ENCODE data around the gene FOXD4.
"Not testable (repeated sequence)": the region's sequence is repeated elsewhere in the genome, so short reads cannot be mapped to it uniquely, and the experiment has no call there.

The FOXD4 gene

GRCh38 chr9:73900-74525 lies 44.2 kb downstream of the FOXD4 start:
- not testable (repeated sequence) for H2BK5ac ChIP-seq (ENCODE audit: low read length); H3K18ac ChIP-seq (ENCODE audit: low read length); H2BK15ac ChIP-seq (replicated peaks; ENCODE audit: low read depth); H4K5ac ChIP-seq (ENCODE audit: low read length); H3K56ac ChIP-seq (ENCODE audit: low read length); H3K4me3 ChIP-seq (ENCODE audit: low read length); H3K23ac ChIP-seq (ENCODE audit: low read length); H3K4me1 ChIP-seq (ENCODE audit: control insufficient read depth, low read depth, low read length); H3K79me1 ChIP-seq (ENCODE audit: low read length); H3K4me2 ChIP-seq (ENCODE audit: low read length); H3K79me2 ChIP-seq (ENCODE audit: control insufficient read depth, insufficient read depth, low read length); H3K27ac ChIP-seq (ENCODE audit: low read depth, low read length); H4K8ac ChIP-seq (ENCODE audit: low read depth, low read length); H3K27me3 ChIP-seq (ENCODE audit: insufficient read depth, low read length, poor library complexity); H3K4ac ChIP-seq (ENCODE audit: low read depth, low read length); H3K9ac ChIP-seq (ENCODE audit: low read length); H2BK120ac ChIP-seq (ENCODE audit: low read depth, low read length); H3K36me3 ChIP-seq (ENCODE audit: control insufficient read depth, insufficient read depth, low read length); H2AK5ac ChIP-seq (ENCODE audit: low read length)
- DNase-seq = peak; percentile 5
- no CpG with 5 or more reads among the region's 18 CpGs for WGBS (ENCODE audit: extremely low coverage, insufficient coverage, low lambda C conversion rate)

GRCh38 chr9:73076-73899 lies 44.9 kb downstream of the FOXD4 start:
- not testable (repeated sequence) for H3K4me3 ChIP-seq (ENCODE audit: low read length); H3K18ac ChIP-seq (ENCODE audit: low read length)
- no CpG with 5 or more reads among the region's 109 CpGs for WGBS (ENCODE audit: extremely low coverage, insufficient coverage, low lambda C conversion rate)

More at GRCh38 chr9:73076-73899, 44.9 kb downstream of the FOXD4 start:
- not testable (repeated sequence) for H2BK15ac ChIP-seq (replicated peaks; ENCODE audit: low read depth); H3K4ac ChIP-seq (ENCODE audit: low read depth, low read length); H3K79me1 ChIP-seq (ENCODE audit: low read length); H3K36me3 ChIP-seq (ENCODE audit: control insufficient read depth, insufficient read depth, low read length); H4K5ac ChIP-seq (ENCODE audit: low read length); H2AK5ac ChIP-seq (ENCODE audit: low read length); H4K8ac ChIP-seq (ENCODE audit: low read depth, low read length); H2BK120ac ChIP-seq (ENCODE audit: low read depth, low read length); H3K27ac ChIP-seq (ENCODE audit: low read depth, low read length); H3K23ac ChIP-seq (ENCODE audit: low read length); H3K79me2 ChIP-seq (ENCODE audit: control insufficient read depth, insufficient read depth, low read length); H3K9ac ChIP-seq (ENCODE audit: low read length); H3K56ac ChIP-seq (ENCODE audit: low read length); H3K27me3 ChIP-seq (ENCODE audit: insufficient read depth, low read length, poor library complexity); H2BK5ac ChIP-seq (ENCODE audit: low read length); H3K4me1 ChIP-seq (ENCODE audit: control insufficient read depth, low read depth, low read length)
- DNase-seq = peak; percentile 25
- H3K4me2 ChIP-seq (ENCODE audit: low read length) = peak overlapping the region; percentile 10

All from mesendoderm (in vitro differentiated cells).